Natural killer cell (primary cell): ENCODE data around the gene TBC1D22A. TPM values are rescaled to one million over a fixed set of nuclear protein-coding genes. Genes with fewer than 3 reads are reported as not detected.

ENCODE experiments used
- ATAC-seq, 3 donors: fragments of 150-1000 bp in 2 of 3; fragments of 200-7000 bp in 1 of 3; cut with Tn5 transposase; 1 replicate in 1 of 3; 2 replicates in 2 of 3; pipeline ENCODE4 v1.10.0; 2021; ENCODE audit warnings: mild to moderate bottlenecking in 2 of 3, moderate library complexity in 2 of 3
- DNase-seq, 2 donors: peaks; one replicate each; pipeline versions ENCODE4 v3.0.0 to v3.0.0-alpha.2; 2013 to 2021; ENCODE audit warnings: mixed read lengths in 1 of 2
- H3K27ac ChIP-seq: one replicate; pipeline ENCODE4 v1.5.1; 2013; ENCODE audit warnings: mild to moderate bottlenecking, low read length
- H3K27me3 ChIP-seq: one replicate; pipeline ENCODE4 v1.6.1; 2013; ENCODE audit warnings: low read length; ENCODE audit not compliant: control insufficient read depth, insufficient read depth
- H3K36me3 ChIP-seq: one replicate; pipeline ENCODE4 v1.6.1; 2013; ENCODE audit warnings: low read length; ENCODE audit not compliant: control insufficient read depth, insufficient read depth
- H3K4me1 ChIP-seq: one replicate; pipeline ENCODE4 v1.6.1; 2013; ENCODE audit warnings: low read length; ENCODE audit not compliant: control insufficient read depth, insufficient read depth
- H3K4me3 ChIP-seq: one replicate; pipeline ENCODE4 v1.5.1; 2013; ENCODE audit warnings: low read length
- H3K9me3 ChIP-seq: one replicate; pipeline ENCODE4 v1.6.1; 2013; ENCODE audit warnings: low read length; ENCODE audit not compliant: control insufficient read depth, insufficient read depth
- H3K27ac Mint-ChIP-seq, 2 donors: one replicate each; pipeline ENCODE4 v1.8.0; 2022; ENCODE audit warnings: mild to moderate bottlenecking in 2 of 2, mixed read lengths in 2 of 2, moderate library complexity in 1 of 2
- H3K27me3 Mint-ChIP-seq, 2 donors: one replicate each; pipeline ENCODE4 v1.8.0; 2022; ENCODE audit warnings: low read depth in 2 of 2, mixed read lengths in 2 of 2
- H3K36me3 Mint-ChIP-seq: one replicate; pipeline ENCODE4 v1.8.0; 2022; ENCODE audit warnings: mixed read lengths
- H3K4me1 Mint-ChIP-seq, 2 donors: one replicate each; pipeline ENCODE4 v1.8.0; 2022; ENCODE audit warnings: mixed read lengths in 2 of 2
- H3K4me3 Mint-ChIP-seq: one replicate; pipeline ENCODE4 v1.8.0; 2022; ENCODE audit warnings: mild to moderate bottlenecking, moderate library complexity, mixed read lengths
- H3K9me3 Mint-ChIP-seq, 2 donors: one replicate each; pipeline ENCODE4 v1.8.0; 2022; ENCODE audit warnings: mixed read lengths in 2 of 2
- CTCF ChIP-seq: fragments of 200-600 bp; IDR thresholded peaks from one replicate; pipeline ENCODE4 v1.8.0; 2022; ENCODE audit warnings: antibody characterized with exemption
- WGBS: methylation state at CpG from one replicate; pipeline ENCODE4 v1.1.7; 2013; ENCODE audit warnings: missing lambda C conversion rate; ENCODE audit not compliant: insufficient coverage; 5-methylcytosine and 5-hydroxymethylcytosine counted together
- intact Hi-C: fragments of 100-400 bp; cut with micrococcal nuclease; formaldehyde crosslinking; loops from one replicate; pipeline ENCODE4 v1.14.2; 2022
- total RNA-seq, 4 donors: library from RNA; stranded (reverse); fragments of 120-200 nt in 1 of 4; gene quantifications; one replicate each; pipeline versions ENCODE4 v1.2.3 to v1.2.4, GENCODE V29; 2013 to 2022

TBC1D22A gene
- total RNA-seq, 3 donors from 2014 or later (not counting 1 experiment from before 2014, with no cell fraction given), result 47.4 to 53.7 (median 53.2) TPM

- Mint-ChIP-seq H3K9me3 (no peaks in the 10 kb centered on the region), H3K36me3 (no peaks in the 10 kb centered on the region), H3K27me3 (no peaks in the 10 kb centered on the region), H3K4me3 (no peak overlapping the region), H3K4me1 (peaks cover 30 to 36% of the 10 kb centered on the region in 2 donors), H3K27ac (peak overlapping the region; percentile 32 to 55)
- Histone ChIP-seq H3K4me1 (peaks cover 14% of the 10 kb centered on the region), H3K4me3 (no peak overlapping the region), H3K27me3 (no peaks in the 10 kb centered on the region), H3K9me3 (no peaks in the 10 kb centered on the region), H3K36me3 (peaks cover 68% of the 10 kb centered on the region), H3K27ac (no peak overlapping the region)
- WGBS, result 65% methylated on average over 25 of the region's 27 CpGs
- ATAC-seq (peak; percentile 78 to 84 (median 82)), DNase-seq (peak; percentile 63 to 85)
- intact Hi-C loops, result no loop called here
- peak; percentile 57 for TF ChIP-seq CTCF
These were observed 36.2 kb downstream of the TBC1D22A start for GRCh38 chr22:46798366-46799350.

GRCh38 chr22:46799626-46800025, 37.2 kb downstream of the TBC1D22A start:
- ATAC-seq, result no peak
- peaks cover 16% of the 10 kb centered on the region for H3K4me1 ChIP-seq
- WGBS, result 87% methylated on average over 11 of the region's 11 CpGs
- H3K4me3 Mint-ChIP-seq, result no peak overlapping the region
- no peaks in the 10 kb centered on the region for H3K27me3 Mint-ChIP-seq
- no peak overlapping the region for H3K4me3 ChIP-seq
- H3K27ac Mint-ChIP-seq, result peak overlapping the region in 1 of 2 donors; percentile 55
- peaks cover 40 to 46% of the 10 kb centered on the region in 2 donors for H3K4me1 Mint-ChIP-seq
- no peak for DNase-seq
- H3K9me3 Mint-ChIP-seq, result no peaks in the 10 kb centered on the region
- no peaks in the 10 kb centered on the region for H3K9me3 ChIP-seq
- intact Hi-C loops, result no loop called here
- no peaks in the 10 kb centered on the region for H3K36me3 Mint-ChIP-seq
- H3K27me3 ChIP-seq, result no peaks in the 10 kb centered on the region
- H3K36me3 ChIP-seq, result peaks cover 60% of the 10 kb centered on the region
- no peak overlapping the region for H3K27ac ChIP-seq
- TF ChIP-seq CTCF, result no peak

GRCh38 chr22:46800102-46800857, 37.8 kb downstream of the TBC1D22A start:
- Histone ChIP-seq H3K27ac (no peak overlapping the region), H3K4me1 (peaks cover 16% of the 10 kb centered on the region), H3K4me3 (no peak overlapping the region), H3K27me3 (no peaks in the 10 kb centered on the region), H3K9me3 (no peaks in the 10 kb centered on the region), H3K36me3 (peaks cover 57% of the 10 kb centered on the region)
- no peak for ATAC-seq
- intact Hi-C loops, result no loop called here
- TF ChIP-seq CTCF, result no peak
- Mint-ChIP-seq H3K4me3 (no peak overlapping the region), H3K36me3 (no peaks in the 10 kb centered on the region), H3K4me1 (peaks cover 40 to 46% of the 10 kb centered on the region in 2 donors), H3K27ac (peak overlapping the region in 1 of 2 donors; percentile 55), H3K27me3 (no peaks in the 10 kb centered on the region), H3K9me3 (no peaks in the 10 kb centered on the region)
- WGBS, result 92% methylated on average over 19 of the region's 19 CpGs
- DNase-seq, result no peak
